SK-N-SH (cell line): ENCODE data around the gene STT3B. TPM values are rescaled to one million over a fixed set of nuclear protein-coding genes. Genes with fewer than 3 reads are reported as not detected.

Experiments
- CTCF ChIA-PET: fragments of 300-600, 350-600 bp; formaldehyde crosslinking; extraction: SDS; loops from one replicate; lab custom pipeline; 2021; lab: Yijun Ruan, JAX
- POLR2A ChIA-PET: fragments of 350-600 bp; sonication (Branson Sonifier 250); formaldehyde crosslinking; extraction: SDS; loops from one replicate; lab custom pipeline; 2020; ENCODE audit warnings: antibody characterized with exemption, inconsistent platforms; lab: Yijun Ruan, JAX
- DNase-seq: peaks from one replicate; pipeline ENCODE4 v3.0.0; 2012
- H2AFZ ChIP-seq: fragments of 200-600 bp; sonication (generic); 2 replicates; pipeline ENCODE4 v1.8.1; 2016; ENCODE audit warnings: antibody characterized with exemption, mild to moderate bottlenecking, low read depth
- H3F3A ChIP-seq: fragments of 200-600 bp; sonication (generic); replicated peaks from 2 replicates; pipeline ENCODE3; 2016; ENCODE audit warnings: antibody characterized with exemption, mild to moderate bottlenecking; ENCODE audit not compliant: insufficient read depth
- H3K27ac ChIP-seq, 2 experiments: fragments of 200-500 bp in 1 of 2; fragments of 200-600 bp in 1 of 2; sonication (Bioruptor generic) in 1 of 2; sonication (generic), shearing (Covaris generic) in 1 of 2; 2 replicates each; pipeline versions ENCODE4 v1.5.1 to v1.6.1; 2014 to 2016; ENCODE audit warnings: low read depth in 2 of 2, inconsistent platforms in 1 of 2, low read length in 1 of 2, mild to moderate bottlenecking in 1 of 2, mixed read lengths in 1 of 2
- H3K27me3 ChIP-seq: fragments of 200-600 bp; sonication (generic), shearing (Covaris generic); 2 replicates; pipeline ENCODE4 v1.6.1; 2016; ENCODE audit warnings: mixed run types; ENCODE audit not compliant: insufficient read depth
- H3K36me3 ChIP-seq, 2 experiments: fragments of 200-500 bp in 1 of 2; fragments of 200-600 bp in 1 of 2; sonication (Bioruptor generic) in 1 of 2; sonication (generic) in 1 of 2; replicated peaks in 1 of 2; 2 replicates each; pipeline versions ENCODE3 to v1.5.1; 2014 to 2016; ENCODE audit warnings: low read length in 1 of 2, mild to moderate bottlenecking in 1 of 2; ENCODE audit not compliant: insufficient read depth in 2 of 2, control insufficient read depth in 1 of 2
- H3K4me1 ChIP-seq, 2 experiments: fragments of 200-500 bp in 1 of 2; fragments of 200-600 bp in 1 of 2; sonication (Bioruptor generic) in 1 of 2; sonication (generic), shearing (Covaris generic) in 1 of 2; 2 replicates each; pipeline versions ENCODE4 v1.5.1 to v1.6.1; 2014 to 2016; ENCODE audit warnings: low read depth in 1 of 2, low read length in 1 of 2, mixed run types in 1 of 2; ENCODE audit not compliant: insufficient read depth in 2 of 2, control insufficient read depth in 1 of 2
- H3K4me2 ChIP-seq: fragments of 200-600 bp; sonication (generic), shearing (Covaris generic); 2 replicates; pipeline ENCODE4 v1.6.1; 2017; ENCODE audit warnings: mixed run types
- H3K4me3 ChIP-seq, 2 experiments: fragments of 200-500 bp in 1 of 2; fragments of 200-600 bp in 1 of 2; sonication (Bioruptor generic) in 1 of 2; sonication (generic), shearing (Covaris generic) in 1 of 2; 2 replicates each; pipeline versions ENCODE4 v1.5.1 to v1.8.1; 2014 to 2016; ENCODE audit warnings: low read depth in 2 of 2, inconsistent platforms in 1 of 2, low read length in 1 of 2, mild to moderate bottlenecking in 1 of 2, mixed read lengths in 1 of 2, moderate library complexity in 1 of 2
- H3K79me2 ChIP-seq: fragments of 200-600 bp; sonication (generic); 2 replicates; pipeline ENCODE4 v1.8.1; 2017; ENCODE audit warnings: mild to moderate bottlenecking; ENCODE audit not compliant: insufficient read depth
- H3K9ac ChIP-seq: fragments of 200-600 bp; sonication (generic); 2 replicates; pipeline ENCODE4 v1.6.1; 2017; ENCODE audit warnings: mixed run types
- H3K9me2 ChIP-seq: fragments of 200-600 bp; sonication (generic); 2 replicates; pipeline ENCODE4 v1.6.1; 2017; ENCODE audit warnings: mixed run types
- H3K9me3 ChIP-seq: fragments of 200-600 bp; sonication (generic); 2 replicates; pipeline ENCODE4 v1.6.1; 2017; ENCODE audit warnings: mixed run types, mild to moderate bottlenecking, moderate library complexity
- H4K20me1 ChIP-seq: fragments of 200-600 bp; sonication (generic); 2 replicates; pipeline ENCODE4 v1.6.1; 2017; ENCODE audit warnings: mild to moderate bottlenecking, mixed run types; ENCODE audit not compliant: insufficient read depth
- CTCF ChIP-seq: fragments of 200-600 bp; sonication (generic); IDR thresholded peaks from 2 replicates; pipeline ENCODE4 v1.6.1; 2017; ENCODE audit warnings: antibody characterized with exemption, mild to moderate bottlenecking, moderate library complexity
- GABPA ChIP-seq: IDR thresholded peaks from 2 replicates; pipeline ENCODE4 v1.4.0; 2012; ENCODE audit warnings: low read depth, mild to moderate bottlenecking
- IRF3 ChIP-seq: fragments of 150-350 bp; IDR thresholded peaks from 2 replicates; pipeline ENCODE4 v1.6.1; 2016; ENCODE audit warnings: mild to moderate bottlenecking, low read depth, low read length
- POLR2AphosphoS5 ChIP-seq: IDR thresholded peaks from 2 replicates; pipeline ENCODE4 v1.6.1; 2012; ENCODE audit warnings: low read depth, low read length
- REST ChIP-seq: IDR thresholded peaks from 2 replicates; pipeline ENCODE4 v1.6.1; 2012; ENCODE audit warnings: mild to moderate bottlenecking, low read depth, low read length, moderate library complexity
- SMC3 ChIP-seq: IDR thresholded peaks from 2 replicates; pipeline ENCODE4 v1.6.1; 2012; ENCODE audit warnings: low read depth, low read length, improper control_type of control experiment
- ZBTB33 ChIP-seq: IDR thresholded peaks from 2 replicates; pipeline ENCODE4 v1.4.0; 2012; ENCODE audit warnings: low read depth, borderline replicate concordance
- WGBS: methylation state at CpG from one replicate; pipeline ENCODE4 v1.1.6; 2017; ENCODE audit warnings: low lambda C conversion rate; 5-methylcytosine and 5-hydroxymethylcytosine counted together
- polyA plus RNA-seq, 3 experiments: library from polyadenylated mRNA; depleted of rRNA; stranded (reverse); fragments of >200 nt; gene quantifications; 2 replicates each; pipeline ENCODE4 v1.2.3, GENCODE V29; 2012

The STT3B gene
- polyA plus RNA-seq, 1 of the 3 experiments (the other 2 are of a cell fraction): 27.9 TPM

GRCh38 chr3:31504230-31504629 is 28.5 kb upstream of the STT3B start:
- H3K4me1 ChIP-seq: no peaks in the 10 kb centered on the region; a peak in 1 of 4 replicates
- no peak overlapping the region for H3K27ac ChIP-seq
- 63% methylated on average over 3 of the region's 3 CpGs for WGBS
- 0 out of 2 replicates have a peak, but pooled peaks cover 6% of the 10 kb centered on the region for H3K27me3 ChIP-seq
- CTCF ChIA-PET: interaction anchor here (0.9 kb wide), 1 partner anchor 30 kb away, joined by 3 read pairs; no protein-coding TSS in a partner anchor
- H3K9me3 ChIP-seq: no peaks in the 10 kb centered on the region
- H3K36me3 ChIP-seq: no peaks in the 10 kb centered on the region
- no peak overlapping the region for H3K4me3 ChIP-seq
- no peak for TF ChIP-seq POLR2AphosphoS5
- no peak for TF ChIP-seq REST
- no peak for TF ChIP-seq ZBTB33
- no peak for TF ChIP-seq GABPA
- no peak for TF ChIP-seq IRF3
- TF ChIP-seq SMC3: no peak
- no peak for TF ChIP-seq CTCF
- H3K79me2 ChIP-seq: no peaks in the 10 kb centered on the region
- H3F3A ChIP-seq: no peaks in the 10 kb centered on the region
- POLR2A ChIA-PET: interaction anchor here (0.6 kb wide), 1 partner anchor 57 kb away, joined by 3 read pairs; no protein-coding TSS in a partner anchor
- no peak overlapping the region for H3K4me2 ChIP-seq
- H3K9ac ChIP-seq: no peak overlapping the region
- H2AFZ ChIP-seq: no peak overlapping the region
- no peak for DNase-seq
- H4K20me1 ChIP-seq: no peaks in the 10 kb centered on the region
- no peaks in the 10 kb centered on the region for H3K9me2 ChIP-seq
